ENCODE measurements around the gene BPGM.

Gene BPGM

GRCh38 chr7:134698481-134698880 lies 51.8 kb downstream of the BPGM start:
- H3K36me3 ChIP-seq (ENCODE audit: control insufficient read depth, low read length), result no peaks in the 10 kb centered on the region
- no peak overlapping the region for H3K27ac ChIP-seq (ENCODE audit: low read depth, low read length)
- no peaks in the 10 kb centered on the region for H3K9me3 ChIP-seq (ENCODE audit: control insufficient read depth, insufficient read depth, low read length)
- H3K4me2 ChIP-seq (ENCODE audit: low read length), result no peak overlapping the region
- H3K4me3 ChIP-seq (ENCODE audit: low read length), result no peak overlapping the region
- H3K79me2 ChIP-seq (ENCODE audit: control insufficient read depth, low read length), result no peaks in the 10 kb centered on the region
- no peaks in the 10 kb centered on the region for H3K4me1 ChIP-seq (ENCODE audit: control insufficient read depth, low read length)
- no peaks in the 10 kb centered on the region for H4K20me1 ChIP-seq (ENCODE audit: control insufficient read depth, insufficient read depth, low read depth, low read length)
- peaks cover 3% of the 10 kb centered on the region; the same call in 1 of the 2 replicates for H3K27me3 ChIP-seq (ENCODE audit: control insufficient read depth, low read length)
- TF ChIP-seq EZH2phosphoT487 (IDR thresholded peaks at IDR 0.05; ENCODE audit: borderline replicate concordance, low read length), result no peak
- no peak for TF ChIP-seq CTCF (IDR thresholded peaks at IDR 0.05; ENCODE audit: low read depth, low read length, poor library complexity, severe bottlenecking)
- no peaks in the 10 kb centered on the region for H3F3A ChIP-seq (ENCODE audit: control insufficient read depth, insufficient read depth)
- no peaks in the 10 kb centered on the region for H3K9me2 ChIP-seq (replicated peaks; ENCODE audit: control insufficient read depth, low read length)

- H3K9me3 ChIP-seq (ENCODE audit: control insufficient read depth, insufficient read depth, low read length), result no peaks in the 10 kb centered on the region
- H3K4me2 ChIP-seq (ENCODE audit: low read length), result no peak overlapping the region
- H3K27me3 ChIP-seq (ENCODE audit: control insufficient read depth, low read length), result peaks cover 5% of the 10 kb centered on the region; the same call in 1 of the 2 replicates
- H3F3A ChIP-seq (ENCODE audit: control insufficient read depth, insufficient read depth), result no peaks in the 10 kb centered on the region
- H3K36me3 ChIP-seq (ENCODE audit: control insufficient read depth, low read length), result no peaks in the 10 kb centered on the region
- no peak overlapping the region for H3K4me3 ChIP-seq (ENCODE audit: low read length)
- TF ChIP-seq CTCF (IDR thresholded peaks at IDR 0.05; ENCODE audit: low read depth, low read length, poor library complexity, severe bottlenecking), result no peak
- no peak for TF ChIP-seq EZH2phosphoT487 (IDR thresholded peaks at IDR 0.05; ENCODE audit: borderline replicate concordance, low read length)
- no peaks in the 10 kb centered on the region for H3K9me2 ChIP-seq (replicated peaks; ENCODE audit: control insufficient read depth, low read length)
- H3K79me2 ChIP-seq (ENCODE audit: control insufficient read depth, low read length), result no peaks in the 10 kb centered on the region
- H3K27ac ChIP-seq (ENCODE audit: low read depth, low read length), result no peak overlapping the region
- H3K4me1 ChIP-seq (ENCODE audit: control insufficient read depth, low read length), result no peaks in the 10 kb centered on the region
- H4K20me1 ChIP-seq (ENCODE audit: control insufficient read depth, insufficient read depth, low read depth, low read length), result no peaks in the 10 kb centered on the region
These were observed 52.6 kb downstream of the BPGM start for GRCh38 chr7:134699021-134699818.

GRCh38 chr7:134699899-134700298 lies 53.2 kb downstream of the BPGM start:
- Histone ChIP-seq H3K27ac (ENCODE audit: low read depth, low read length) (no peak overlapping the region), H3K4me3 (ENCODE audit: low read length) (no peak overlapping the region), H3F3A (ENCODE audit: control insufficient read depth, insufficient read depth) (no peaks in the 10 kb centered on the region), H3K4me1 (ENCODE audit: control insufficient read depth, low read length) (peaks cover 3% of the 10 kb centered on the region; the same call in 1 of the 2 replicates), H3K27me3 (ENCODE audit: control insufficient read depth, low read length) (peaks cover 5% of the 10 kb centered on the region; the same call in 1 of the 2 replicates), H3K9me2 (replicated peaks; ENCODE audit: control insufficient read depth, low read length) (no peaks in the 10 kb centered on the region), H4K20me1 (ENCODE audit: control insufficient read depth, insufficient read depth, low read depth, low read length) (no peaks in the 10 kb centered on the region), H3K79me2 (ENCODE audit: control insufficient read depth, low read length) (no peaks in the 10 kb centered on the region), H3K4me2 (ENCODE audit: low read length) (no peak overlapping the region), H3K9me3 (ENCODE audit: control insufficient read depth, insufficient read depth, low read length) (no peaks in the 10 kb centered on the region), H3K36me3 (ENCODE audit: control insufficient read depth, low read length) (no peaks in the 10 kb centered on the region)
- no peak for TF ChIP-seq EZH2phosphoT487 (IDR thresholded peaks at IDR 0.05; ENCODE audit: borderline replicate concordance, low read length)
- TF ChIP-seq CTCF (IDR thresholded peaks at IDR 0.05; ENCODE audit: low read depth, low read length, poor library complexity, severe bottlenecking), result no peak
